NB4 (cell line): ENCODE results near the gene ZSCAN10.

Source experiments
- POLR2A ChIP-seq: IDR thresholded peaks from 2 replicates; pipeline ENCODE4 v1.6.1; 2011; ENCODE audit warnings: mild to moderate bottlenecking; ENCODE audit not compliant: insufficient read length; ENCODE audit errors: extremely low read depth
- TF ChIP-seq, protein P1 (sequence below): IDR thresholded peaks from one replicate; pipeline ENCODE4 v1.5.1; 2012; ENCODE audit warnings: low read depth, low read length

DNA sequence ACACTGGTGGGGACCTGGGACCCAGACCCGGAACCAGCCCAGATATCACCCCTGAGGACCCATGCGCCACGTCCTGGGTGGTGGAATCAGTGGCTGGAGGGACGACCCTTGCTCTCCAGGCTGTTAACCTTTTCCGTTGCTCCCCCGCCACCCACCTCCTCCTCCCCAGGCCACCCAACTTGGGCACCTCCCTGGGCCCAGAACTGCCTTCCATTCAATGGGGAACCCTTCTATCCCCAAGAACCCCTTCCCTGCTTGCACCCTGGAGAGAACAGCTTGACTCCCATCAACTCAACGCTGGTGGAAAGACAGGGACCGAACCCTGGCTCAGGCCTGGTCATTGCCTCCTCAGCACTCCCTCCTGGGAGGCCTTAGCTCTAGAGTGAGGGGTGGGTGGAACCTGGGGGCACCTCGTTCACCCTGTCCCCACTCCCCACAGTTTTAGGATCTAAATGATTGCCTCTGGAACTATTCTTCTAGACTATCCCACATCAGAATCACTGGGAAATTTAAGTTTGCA, 39.3 kb downstream of the ZSCAN10 start:
- TF ChIP-seq, protein P1, sequence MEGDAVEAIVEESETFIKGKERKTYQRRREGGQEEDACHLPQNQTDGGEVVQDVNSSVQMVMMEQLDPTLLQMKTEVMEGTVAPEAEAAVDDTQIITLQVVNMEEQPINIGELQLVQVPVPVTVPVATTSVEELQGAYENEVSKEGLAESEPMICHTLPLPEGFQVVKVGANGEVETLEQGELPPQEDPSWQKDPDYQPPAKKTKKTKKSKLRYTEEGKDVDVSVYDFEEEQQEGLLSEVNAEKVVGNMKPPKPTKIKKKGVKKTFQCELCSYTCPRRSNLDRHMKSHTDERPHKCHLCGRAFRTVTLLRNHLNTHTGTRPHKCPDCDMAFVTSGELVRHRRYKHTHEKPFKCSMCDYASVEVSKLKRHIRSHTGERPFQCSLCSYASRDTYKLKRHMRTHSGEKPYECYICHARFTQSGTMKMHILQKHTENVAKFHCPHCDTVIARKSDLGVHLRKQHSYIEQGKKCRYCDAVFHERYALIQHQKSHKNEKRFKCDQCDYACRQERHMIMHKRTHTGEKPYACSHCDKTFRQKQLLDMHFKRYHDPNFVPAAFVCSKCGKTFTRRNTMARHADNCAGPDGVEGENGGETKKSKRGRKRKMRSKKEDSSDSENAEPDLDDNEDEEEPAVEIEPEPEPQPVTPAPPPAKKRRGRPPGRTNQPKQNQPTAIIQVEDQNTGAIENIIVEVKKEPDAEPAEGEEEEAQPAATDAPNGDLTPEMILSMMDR = no peak
- TF ChIP-seq POLR2A = no peak
